ENCODE data around the gene FOXQ1.

FOXQ1 gene

GRCh38 chr6:1314617-1315016 lies 2.7 kb downstream of the FOXQ1 start:
- TF ChIP-seq CTCF (IDR thresholded peaks at IDR 0.05; ENCODE audit: insufficient read depth, low read length, poor library complexity, severe bottlenecking), result no peak
- H3K27me3 ChIP-seq (replicated peaks; ENCODE audit: control insufficient read depth, insufficient read depth, low read length), result peaks cover 4% of the 10 kb centered on the region
- H3K36me3 ChIP-seq (ENCODE audit: control insufficient read depth, insufficient read depth, low read length), result no peaks in the 10 kb centered on the region
- DNase-seq (ENCODE audit: extremely low read depth, insufficient read length), result no peak
- H3K4me3 ChIP-seq (replicated peaks; ENCODE audit: low read depth, low read length), result no peak overlapping the region

- H3K36me3 ChIP-seq (ENCODE audit: control insufficient read depth, insufficient read depth, low read length), result no peaks in the 10 kb centered on the region
- no peak for TF ChIP-seq CTCF (IDR thresholded peaks at IDR 0.05; ENCODE audit: insufficient read depth, low read length, poor library complexity, severe bottlenecking)
- H3K27me3 ChIP-seq (replicated peaks; ENCODE audit: control insufficient read depth, insufficient read depth, low read length), result peaks cover 2% of the 10 kb centered on the region; the same call in 1 of the 2 replicates
- H3K4me3 ChIP-seq (replicated peaks; ENCODE audit: low read depth, low read length), result no peak overlapping the region
- no peak for DNase-seq (ENCODE audit: extremely low read depth, insufficient read length)
Measured at GRCh38 chr6:1315201-1315559, 3.3 kb downstream of the FOXQ1 start.

GRCh38 chr6:1315560-1316386 lies 3.9 kb downstream of the FOXQ1 start:
- TF ChIP-seq CTCF (IDR thresholded peaks at IDR 0.05; ENCODE audit: insufficient read depth, low read length, poor library complexity, severe bottlenecking), result no peak
- Histone ChIP-seq H3K27me3 (replicated peaks; ENCODE audit: control insufficient read depth, insufficient read depth, low read length) (peaks cover 2% of the 10 kb centered on the region; the same call in 1 of the 2 replicates), H3K4me3 (replicated peaks; ENCODE audit: low read depth, low read length) (no peak overlapping the region), H3K36me3 (ENCODE audit: control insufficient read depth, insufficient read depth, low read length) (no peaks in the 10 kb centered on the region)
- DNase-seq (ENCODE audit: extremely low read depth, insufficient read length), result no peak

GRCh38 chr6:1316489-1316971 lies 4.6 kb downstream of the FOXQ1 start:
- H3K4me3 ChIP-seq (replicated peaks; ENCODE audit: low read depth, low read length), result peak overlapping the region; percentile 14
- no peaks in the 10 kb centered on the region for H3K36me3 ChIP-seq (ENCODE audit: control insufficient read depth, insufficient read depth, low read length)
- no peak for DNase-seq (ENCODE audit: extremely low read depth, insufficient read length)
- no peaks in the 10 kb centered on the region; the same call in 1 of the 2 replicates for H3K27me3 ChIP-seq (replicated peaks; ENCODE audit: control insufficient read depth, insufficient read depth, low read length)
- TF ChIP-seq CTCF (IDR thresholded peaks at IDR 0.05; ENCODE audit: insufficient read depth, low read length, poor library complexity, severe bottlenecking), result no peak

GRCh38 chr6:1317302-1317815 lies 5.5 kb downstream of the FOXQ1 start:
- H3K4me3 ChIP-seq (replicated peaks; ENCODE audit: low read depth, low read length), result no peak overlapping the region
- no peak for DNase-seq (ENCODE audit: extremely low read depth, insufficient read length)
- no peak for TF ChIP-seq CTCF (IDR thresholded peaks at IDR 0.05; ENCODE audit: insufficient read depth, low read length, poor library complexity, severe bottlenecking)

More at GRCh38 chr6:1317302-1317815, 5.5 kb downstream of the FOXQ1 start:
- Histone ChIP-seq H3K27me3 (replicated peaks; ENCODE audit: control insufficient read depth, insufficient read depth, low read length) (no peaks in the 10 kb centered on the region), H3K36me3 (ENCODE audit: control insufficient read depth, insufficient read depth, low read length) (no peaks in the 10 kb centered on the region)
